ENCODE data around the gene NRXN3. TPM values are rescaled to one million over a fixed set of nuclear protein-coding genes. Genes with fewer than 3 reads are reported as not detected.
A peak's percentile ranks its signal among the peaks of the same experiment; 100 is the strongest.

The NRXN3 gene
- total and polyA plus RNA-seq, 2 experiments from 2014 or later = 1.0 to 1.8 TPM

GRCh38 chr14:79482825-79483224 lies 1312.7 kb downstream of the NRXN3 start (continued):
- TF ChIP-seq REST (IDR thresholded peaks at IDR 0.05; ENCODE audit: unreplicated experiment) = no peak
- TF ChIP-seq EZH2phosphoT487 (IDR thresholded peaks at IDR 0.05; ENCODE audit: unreplicated experiment) = no peak
- TF ChIP-seq, protein P1, sequence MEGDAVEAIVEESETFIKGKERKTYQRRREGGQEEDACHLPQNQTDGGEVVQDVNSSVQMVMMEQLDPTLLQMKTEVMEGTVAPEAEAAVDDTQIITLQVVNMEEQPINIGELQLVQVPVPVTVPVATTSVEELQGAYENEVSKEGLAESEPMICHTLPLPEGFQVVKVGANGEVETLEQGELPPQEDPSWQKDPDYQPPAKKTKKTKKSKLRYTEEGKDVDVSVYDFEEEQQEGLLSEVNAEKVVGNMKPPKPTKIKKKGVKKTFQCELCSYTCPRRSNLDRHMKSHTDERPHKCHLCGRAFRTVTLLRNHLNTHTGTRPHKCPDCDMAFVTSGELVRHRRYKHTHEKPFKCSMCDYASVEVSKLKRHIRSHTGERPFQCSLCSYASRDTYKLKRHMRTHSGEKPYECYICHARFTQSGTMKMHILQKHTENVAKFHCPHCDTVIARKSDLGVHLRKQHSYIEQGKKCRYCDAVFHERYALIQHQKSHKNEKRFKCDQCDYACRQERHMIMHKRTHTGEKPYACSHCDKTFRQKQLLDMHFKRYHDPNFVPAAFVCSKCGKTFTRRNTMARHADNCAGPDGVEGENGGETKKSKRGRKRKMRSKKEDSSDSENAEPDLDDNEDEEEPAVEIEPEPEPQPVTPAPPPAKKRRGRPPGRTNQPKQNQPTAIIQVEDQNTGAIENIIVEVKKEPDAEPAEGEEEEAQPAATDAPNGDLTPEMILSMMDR (conservative IDR thresholded peaks at IDR 0.05; ENCODE audit: low read depth in 2 of 2) = no peak
- TF ChIP-seq EZH2 (IDR thresholded peaks at IDR 0.05; ENCODE audit: low read depth, unreplicated experiment) = no peak
- TF ChIP-seq, protein P2, sequence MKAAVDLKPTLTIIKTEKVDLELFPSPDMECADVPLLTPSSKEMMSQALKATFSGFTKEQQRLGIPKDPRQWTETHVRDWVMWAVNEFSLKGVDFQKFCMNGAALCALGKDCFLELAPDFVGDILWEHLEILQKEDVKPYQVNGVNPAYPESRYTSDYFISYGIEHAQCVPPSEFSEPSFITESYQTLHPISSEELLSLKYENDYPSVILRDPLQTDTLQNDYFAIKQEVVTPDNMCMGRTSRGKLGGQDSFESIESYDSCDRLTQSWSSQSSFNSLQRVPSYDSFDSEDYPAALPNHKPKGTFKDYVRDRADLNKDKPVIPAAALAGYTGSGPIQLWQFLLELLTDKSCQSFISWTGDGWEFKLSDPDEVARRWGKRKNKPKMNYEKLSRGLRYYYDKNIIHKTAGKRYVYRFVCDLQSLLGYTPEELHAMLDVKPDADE (IDR thresholded peaks at IDR 0.05) = no peak
- TF ChIP-seq ZNF114 (CRISPR knock-in tag; IDR thresholded peaks at IDR 0.05) = no peak

- no peaks in the 10 kb centered on the region for H3K36me3 ChIP-seq (ENCODE audit: insufficient read depth)
- peak overlapping the region; percentile 2; the same call in 1 of the 2 replicates for H3K27ac ChIP-seq (ENCODE audit: low read depth)
- H3K79me2 ChIP-seq (replicated peaks; ENCODE audit: insufficient read depth) = no peaks in the 10 kb centered on the region
- ATAC-seq (peak; percentile 92), DNase-seq (ENCODE audit: low spot score) (peak; percentile 62)
- Mint-ChIP-seq H3K4me1 (peaks cover 17% of the 10 kb centered on the region), H3K27me3 (ENCODE audit: insufficient read depth, low read depth, poor library complexity) (peaks cover 2% of the 10 kb centered on the region), H3K27ac (peak overlapping the region; percentile 75; the same call in 1 of the 2 replicates), H3K9me3 (no peaks in the 10 kb centered on the region), H3K4me3 (no peak overlapping the region), H3K36me3 (ENCODE audit: low read depth) (no peaks in the 10 kb centered on the region)
- H3K4me1 ChIP-seq (ENCODE audit: insufficient read depth) = peaks cover 20% of the 10 kb centered on the region; the same call in 1 of the 2 replicates
- H3K4me2 ChIP-seq = no peak overlapping the region; the same call in 1 of the 2 replicates
- H2AFZ ChIP-seq = no peak overlapping the region
- H3K27me3 ChIP-seq (ENCODE audit: insufficient read depth) = no peaks in the 10 kb centered on the region
- H4K20me1 ChIP-seq (replicated peaks; ENCODE audit: insufficient read depth) = no peaks in the 10 kb centered on the region
- H3F3A ChIP-seq (replicated peaks; ENCODE audit: low read depth) = no peaks in the 10 kb centered on the region
- H3K9me2 ChIP-seq (ENCODE audit: insufficient read depth) = 0 out of 2 replicates have a peak, but pooled peaks cover 4% of the 10 kb centered on the region
- H3K4me3 ChIP-seq = no peak overlapping the region
- TF ChIP-seq CREB1 (CRISPR knock-in tag; IDR thresholded peaks at IDR 0.05; ENCODE audit: low read depth) (no peak), ZNF462 (CRISPR knock-in tag; IDR thresholded peaks at IDR 0.05) (peak; percentile 88), JUNB (IDR thresholded peaks at IDR 0.05; ENCODE audit: unreplicated experiment) (no peak)
Observed at GRCh38 chr14:79483477-79484388, 1313.6 kb downstream of the NRXN3 start.

All from GM23338 (cell line).